Parathyroid adenoma (tissue), 2 donors: ENCODE measurements around the gene TPPP3.
"Not testable (repeated sequence)": the region's sequence is repeated elsewhere in the genome, so short reads cannot be mapped to it uniquely, and the experiment has no call there.

ENCODE experiments used
- H2AFZ ChIP-seq: fragments of 300-600 bp; sonication (generic); one replicate; pipeline ENCODE4 v1.7.0; 2017; ENCODE audit warnings: antibody characterized with exemption, mild to moderate bottlenecking
- H3K27ac ChIP-seq: fragments of 300-600 bp; sonication (generic); one replicate; pipeline ENCODE4 v1.7.0; 2017
- H3K27me3 ChIP-seq: fragments of 300-600 bp; sonication (generic); one replicate; pipeline ENCODE4 v1.7.0; 2017; ENCODE audit warnings: low read length; ENCODE audit not compliant: control insufficient read depth, insufficient read depth
- H3K36me3 ChIP-seq: fragments of 300-600 bp; sonication (generic); one replicate; pipeline ENCODE4 v1.7.0; 2017; ENCODE audit warnings: low read length; ENCODE audit not compliant: control insufficient read depth, insufficient read depth
- H3K4me1 ChIP-seq: fragments of 300-600 bp; sonication (generic); one replicate; pipeline ENCODE4 v1.7.0; 2017; ENCODE audit warnings: control low read depth
- H3K4me2 ChIP-seq: fragments of 300-600 bp; sonication (generic); one replicate; pipeline ENCODE4 v1.7.0; 2017; ENCODE audit warnings: low read length
- H3K4me3 ChIP-seq: fragments of 300-600 bp; sonication (generic); one replicate; pipeline ENCODE4 v1.7.0; 2017; ENCODE audit warnings: low read depth, low read length
- H3K79me2 ChIP-seq: fragments of 300-600 bp; sonication (generic); one replicate; pipeline ENCODE4 v1.7.0; 2017; ENCODE audit warnings: control low read depth
- H3K9ac ChIP-seq: fragments of 300-600 bp; sonication (generic); one replicate; pipeline ENCODE4 v1.7.0; 2017; ENCODE audit warnings: mild to moderate bottlenecking
- H3K9me3 ChIP-seq: fragments of 300-600 bp; sonication (generic); one replicate; pipeline ENCODE4 v1.7.0; 2017; ENCODE audit warnings: low read length; ENCODE audit not compliant: control insufficient read depth
- TF ChIP-seq, protein P1 (sequence below): fragments of 300-600 bp; sonication (generic); IDR thresholded peaks from one replicate; pipeline ENCODE4 v1.7.0; 2017; ENCODE audit warnings: antibody characterized with exemption, mild to moderate bottlenecking
- donor health status: primary hyperparathyroidism.

TPPP3 gene

GRCh38 chr16:67372664-67373063 is 20.6 kb downstream of the TPPP3 start:
- no peaks in the 10 kb centered on the region for H3K36me3 ChIP-seq
- no peak overlapping the region for H3K4me2 ChIP-seq
- TF ChIP-seq, protein P1, sequence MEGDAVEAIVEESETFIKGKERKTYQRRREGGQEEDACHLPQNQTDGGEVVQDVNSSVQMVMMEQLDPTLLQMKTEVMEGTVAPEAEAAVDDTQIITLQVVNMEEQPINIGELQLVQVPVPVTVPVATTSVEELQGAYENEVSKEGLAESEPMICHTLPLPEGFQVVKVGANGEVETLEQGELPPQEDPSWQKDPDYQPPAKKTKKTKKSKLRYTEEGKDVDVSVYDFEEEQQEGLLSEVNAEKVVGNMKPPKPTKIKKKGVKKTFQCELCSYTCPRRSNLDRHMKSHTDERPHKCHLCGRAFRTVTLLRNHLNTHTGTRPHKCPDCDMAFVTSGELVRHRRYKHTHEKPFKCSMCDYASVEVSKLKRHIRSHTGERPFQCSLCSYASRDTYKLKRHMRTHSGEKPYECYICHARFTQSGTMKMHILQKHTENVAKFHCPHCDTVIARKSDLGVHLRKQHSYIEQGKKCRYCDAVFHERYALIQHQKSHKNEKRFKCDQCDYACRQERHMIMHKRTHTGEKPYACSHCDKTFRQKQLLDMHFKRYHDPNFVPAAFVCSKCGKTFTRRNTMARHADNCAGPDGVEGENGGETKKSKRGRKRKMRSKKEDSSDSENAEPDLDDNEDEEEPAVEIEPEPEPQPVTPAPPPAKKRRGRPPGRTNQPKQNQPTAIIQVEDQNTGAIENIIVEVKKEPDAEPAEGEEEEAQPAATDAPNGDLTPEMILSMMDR = peak; percentile 63
- H3K79me2 ChIP-seq = no peaks in the 10 kb centered on the region
- no peak overlapping the region for H3K9ac ChIP-seq
- no peaks in the 10 kb centered on the region for H3K27me3 ChIP-seq
- no peak overlapping the region for H3K4me3 ChIP-seq
- no peaks in the 10 kb centered on the region for H3K4me1 ChIP-seq
- H3K27ac ChIP-seq = no peak overlapping the region
- no peaks in the 10 kb centered on the region for H3K9me3 ChIP-seq
- H2AFZ ChIP-seq = no peak overlapping the region

DNA sequence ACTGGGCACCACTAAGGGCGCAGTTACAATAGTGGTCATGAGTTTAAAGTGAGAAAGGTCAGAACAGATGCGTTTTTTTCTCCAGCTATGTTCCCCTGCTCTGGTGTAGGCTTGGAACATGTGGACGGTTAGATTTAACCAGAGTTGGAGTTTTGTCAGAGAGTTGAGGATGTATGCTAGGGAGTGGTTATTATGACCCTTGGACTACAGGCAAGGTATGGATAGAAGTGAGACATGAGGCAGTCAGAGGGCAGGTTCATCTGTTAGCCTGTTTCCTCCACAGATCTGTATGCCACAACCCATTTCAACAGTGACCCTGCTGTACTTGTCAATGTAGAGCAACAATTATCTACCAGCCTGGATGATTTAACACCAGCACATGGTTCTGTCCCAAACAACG is 22.6 kb downstream of the TPPP3 start:
- no peak overlapping the region for H3K27ac ChIP-seq
- H3K9ac ChIP-seq = no peak overlapping the region
- no peaks in the 10 kb centered on the region for H3K9me3 ChIP-seq
- no peaks in the 10 kb centered on the region for H3K4me1 ChIP-seq
- no peaks in the 10 kb centered on the region for H3K27me3 ChIP-seq
- H3K4me3 ChIP-seq = no peak overlapping the region
- TF ChIP-seq, protein P1 = no peak
- no peak overlapping the region for H2AFZ ChIP-seq
- H3K79me2 ChIP-seq = no peaks in the 10 kb centered on the region
- no peaks in the 10 kb centered on the region for H3K36me3 ChIP-seq
- no peak overlapping the region for H3K4me2 ChIP-seq

GRCh38 chr16:67364600-67365235 is 28.6 kb downstream of the TPPP3 start:
- no peak overlapping the region for H3K9ac ChIP-seq
- H3K36me3 ChIP-seq = no peaks in the 10 kb centered on the region
- no peak overlapping the region for H3K4me3 ChIP-seq
- H3K9me3 ChIP-seq = no peaks in the 10 kb centered on the region
- no peak overlapping the region for H2AFZ ChIP-seq
- TF ChIP-seq, protein P1 = no peak
- H3K27ac ChIP-seq = no peak overlapping the region
- H3K4me2 ChIP-seq = no peak overlapping the region
- H3K79me2 ChIP-seq = no peaks in the 10 kb centered on the region
- H3K27me3 ChIP-seq = no peaks in the 10 kb centered on the region
- H3K4me1 ChIP-seq = peaks cover 8% of the 10 kb centered on the region

DNA sequence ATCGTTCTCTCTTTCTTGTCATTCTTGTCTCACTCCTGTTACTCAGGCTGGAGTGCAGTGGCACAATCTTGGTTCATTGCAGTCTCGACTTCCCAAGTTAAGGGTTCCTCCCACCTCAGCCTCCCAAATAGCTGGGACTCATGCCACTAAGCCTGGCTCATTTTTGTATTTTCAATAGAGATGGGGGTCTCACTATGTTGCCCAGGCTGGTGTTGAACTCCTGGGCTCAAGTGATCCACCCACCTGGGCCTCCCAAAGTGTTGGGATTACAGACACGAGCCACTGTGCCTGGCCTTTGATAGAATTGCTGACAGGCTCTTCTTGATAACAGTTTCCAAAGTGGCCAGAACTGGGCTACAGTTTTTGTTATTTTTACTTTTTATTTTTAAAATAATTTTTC is 32.3 kb downstream of the TPPP3 start:
- H2AFZ ChIP-seq = no peak overlapping the region
- H3K9me3 ChIP-seq = no peaks in the 10 kb centered on the region
- no peak overlapping the region for H3K4me2 ChIP-seq
- TF ChIP-seq, protein P1 = no peak
- no peaks in the 10 kb centered on the region for H3K27me3 ChIP-seq
- no peak overlapping the region for H3K27ac ChIP-seq
- no peaks in the 10 kb centered on the region for H3K36me3 ChIP-seq
- H3K4me3 ChIP-seq = no peak overlapping the region
- H3K9ac ChIP-seq = no peak overlapping the region
- no peaks in the 10 kb centered on the region for H3K79me2 ChIP-seq
- peaks cover 8% of the 10 kb centered on the region for H3K4me1 ChIP-seq

DNA sequence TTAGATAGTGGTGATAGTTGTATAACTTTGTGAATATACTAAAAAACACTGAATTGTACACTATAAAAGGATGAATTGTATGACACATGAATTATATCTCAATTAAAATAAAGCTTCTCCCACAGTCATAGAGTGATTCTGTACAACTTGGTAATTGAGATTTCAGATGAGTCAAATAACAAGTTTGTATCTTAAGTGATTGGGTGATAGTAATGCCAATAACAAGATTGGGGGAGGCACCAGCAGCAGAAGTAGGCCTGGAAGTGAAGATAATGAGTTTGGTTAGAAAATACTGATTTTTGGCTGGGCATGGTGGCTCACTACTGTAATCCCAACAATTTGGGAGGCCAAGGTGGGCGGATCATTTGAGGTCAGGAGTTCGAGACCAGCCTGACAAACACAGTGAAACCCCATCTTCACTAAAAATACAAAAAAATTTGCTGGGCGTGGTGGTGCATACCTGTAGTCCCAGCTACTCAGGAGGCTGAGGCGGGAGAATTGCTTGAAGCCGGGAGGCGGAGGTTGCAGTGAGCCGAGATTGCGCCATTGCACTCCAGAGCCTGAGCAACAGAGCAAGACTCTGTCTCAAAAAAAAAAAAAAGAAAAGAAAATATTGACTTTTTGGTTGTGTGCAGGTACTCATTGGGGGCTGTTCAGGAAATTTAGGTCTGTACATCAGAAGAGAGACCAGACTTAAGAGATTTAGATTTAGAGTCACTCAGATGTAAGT is 33.6 kb downstream of the TPPP3 start:
- not testable (repeated sequence) for H3K27ac ChIP-seq, H3K9me3 ChIP-seq, H3K9ac ChIP-seq, H3K4me1 ChIP-seq, H2AFZ ChIP-seq, H3K27me3 ChIP-seq, H3K4me2 ChIP-seq, H3K36me3 ChIP-seq, H3K79me2 ChIP-seq, H3K4me3 ChIP-seq
